ENCODE results near the gene ZNF217. TPM values are rescaled to one million over a fixed set of nuclear protein-coding genes. Genes with fewer than 3 reads are reported as not detected.
"Not testable (repeated sequence)": the region's sequence is repeated elsewhere in the genome, so short reads cannot be mapped to it uniquely, and the experiment has no call there.

The ZNF217 gene
- 10 to 100 TPM; 37.8 to 67.6 (median 50.5) TPM for total RNA-seq

DNA sequence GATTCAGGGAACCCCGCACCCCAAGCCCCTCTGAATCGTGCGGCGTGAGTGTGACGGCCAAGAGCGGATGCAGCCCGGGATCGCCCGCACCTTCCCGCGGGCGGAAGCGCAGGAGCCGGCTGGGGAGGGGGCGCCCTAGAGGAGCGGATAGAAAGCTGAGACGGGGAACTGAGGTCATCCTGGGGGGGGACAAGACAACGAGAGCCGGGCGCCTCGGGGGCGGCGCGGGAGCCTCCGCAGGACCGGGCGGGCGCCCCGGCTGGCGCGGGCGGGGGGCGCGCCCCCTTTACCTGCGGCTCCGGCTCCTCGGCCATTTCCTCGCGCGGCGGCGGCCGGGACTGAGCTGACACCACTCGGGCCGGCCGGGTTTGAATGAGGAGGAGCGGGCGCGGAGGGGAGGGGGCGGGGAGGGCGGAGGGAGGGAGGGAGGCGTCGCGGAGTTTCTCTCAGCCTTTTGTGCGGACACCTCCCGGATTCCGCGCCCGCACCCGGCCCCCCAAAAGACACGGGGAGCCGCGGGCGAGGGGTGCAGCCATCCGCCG is at the start of gene ZNF217:
ZNF217 (minus strand) TSS at position 374 of the 542 bp plus-strand sequence. CDS start 11,013 bp downstream, outside the sequence.
- intact Hi-C loops (cut with DNase I; ENCODE audit: low total_unique reads), result not testable (repeated sequence)
- DNase-seq (ENCODE audit: low spot score in 2 of 2), result peak in 1 of 2 donors; percentile 96
- peak within 1 kb of the TSS; percentile 96 for H3K4me3 ChIP-seq (ENCODE audit: low read depth, poor library complexity, severe bottlenecking)
- WGBS, 2 donors, result 2 to 5% methylated on average over 9 to 33 of the region's 66 CpGs

DNA sequence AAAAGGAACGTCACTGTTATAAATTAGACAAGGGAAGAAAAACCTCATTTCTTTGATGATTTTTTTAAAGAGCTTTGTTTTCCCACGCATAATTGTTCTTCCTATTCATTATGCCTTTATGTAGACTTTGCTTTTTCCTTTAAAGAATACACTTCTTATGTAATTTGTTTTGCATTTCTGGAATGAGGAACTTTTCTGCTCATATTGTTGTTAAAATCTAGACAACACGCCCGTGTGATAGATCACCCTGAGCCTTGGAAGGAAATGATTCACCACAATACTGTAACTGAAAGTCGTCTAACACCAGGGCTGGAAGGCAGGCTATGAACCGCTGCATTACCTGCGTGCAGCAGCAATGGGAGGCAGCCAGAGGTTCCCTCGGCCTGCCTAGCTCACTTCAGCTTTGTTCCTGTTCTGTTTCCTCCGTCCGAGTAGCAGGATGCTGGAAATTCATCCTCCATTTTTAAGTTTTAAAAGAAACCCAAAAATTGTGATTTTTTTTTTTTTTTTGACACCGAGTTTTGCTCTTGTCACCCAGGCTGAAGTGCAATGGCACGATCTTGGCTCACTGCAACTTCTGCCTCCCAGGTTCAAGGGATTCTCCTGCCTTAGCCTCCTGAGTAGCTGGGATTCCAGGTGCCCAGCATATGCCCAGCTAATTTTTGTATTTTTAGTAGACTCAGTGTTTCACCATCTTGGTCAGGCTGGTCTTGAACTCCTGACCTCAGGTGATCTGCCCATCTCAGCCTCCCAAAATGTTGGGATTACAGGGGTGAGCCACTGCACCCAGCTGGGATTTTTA is 49.6 kb upstream of the ZNF217 start:
- peak; percentile 44 to 79 for DNase-seq (ENCODE audit: low spot score in 2 of 2)
- no peak for TF ChIP-seq POLR2A (IDR thresholded peaks at IDR 0.05)
- TF ChIP-seq, protein P1, sequence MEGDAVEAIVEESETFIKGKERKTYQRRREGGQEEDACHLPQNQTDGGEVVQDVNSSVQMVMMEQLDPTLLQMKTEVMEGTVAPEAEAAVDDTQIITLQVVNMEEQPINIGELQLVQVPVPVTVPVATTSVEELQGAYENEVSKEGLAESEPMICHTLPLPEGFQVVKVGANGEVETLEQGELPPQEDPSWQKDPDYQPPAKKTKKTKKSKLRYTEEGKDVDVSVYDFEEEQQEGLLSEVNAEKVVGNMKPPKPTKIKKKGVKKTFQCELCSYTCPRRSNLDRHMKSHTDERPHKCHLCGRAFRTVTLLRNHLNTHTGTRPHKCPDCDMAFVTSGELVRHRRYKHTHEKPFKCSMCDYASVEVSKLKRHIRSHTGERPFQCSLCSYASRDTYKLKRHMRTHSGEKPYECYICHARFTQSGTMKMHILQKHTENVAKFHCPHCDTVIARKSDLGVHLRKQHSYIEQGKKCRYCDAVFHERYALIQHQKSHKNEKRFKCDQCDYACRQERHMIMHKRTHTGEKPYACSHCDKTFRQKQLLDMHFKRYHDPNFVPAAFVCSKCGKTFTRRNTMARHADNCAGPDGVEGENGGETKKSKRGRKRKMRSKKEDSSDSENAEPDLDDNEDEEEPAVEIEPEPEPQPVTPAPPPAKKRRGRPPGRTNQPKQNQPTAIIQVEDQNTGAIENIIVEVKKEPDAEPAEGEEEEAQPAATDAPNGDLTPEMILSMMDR (IDR thresholded peaks at IDR 0.05), result no peak
- intact Hi-C loops (cut with DNase I; ENCODE audit: low total_unique reads), result no loop called here
- WGBS, 2 donors, result 12 to 22% methylated on average over 12 of the region's 12 CpGs
- no peak overlapping the region for H3K4me3 ChIP-seq (ENCODE audit: low read depth, poor library complexity, severe bottlenecking)

DNA sequence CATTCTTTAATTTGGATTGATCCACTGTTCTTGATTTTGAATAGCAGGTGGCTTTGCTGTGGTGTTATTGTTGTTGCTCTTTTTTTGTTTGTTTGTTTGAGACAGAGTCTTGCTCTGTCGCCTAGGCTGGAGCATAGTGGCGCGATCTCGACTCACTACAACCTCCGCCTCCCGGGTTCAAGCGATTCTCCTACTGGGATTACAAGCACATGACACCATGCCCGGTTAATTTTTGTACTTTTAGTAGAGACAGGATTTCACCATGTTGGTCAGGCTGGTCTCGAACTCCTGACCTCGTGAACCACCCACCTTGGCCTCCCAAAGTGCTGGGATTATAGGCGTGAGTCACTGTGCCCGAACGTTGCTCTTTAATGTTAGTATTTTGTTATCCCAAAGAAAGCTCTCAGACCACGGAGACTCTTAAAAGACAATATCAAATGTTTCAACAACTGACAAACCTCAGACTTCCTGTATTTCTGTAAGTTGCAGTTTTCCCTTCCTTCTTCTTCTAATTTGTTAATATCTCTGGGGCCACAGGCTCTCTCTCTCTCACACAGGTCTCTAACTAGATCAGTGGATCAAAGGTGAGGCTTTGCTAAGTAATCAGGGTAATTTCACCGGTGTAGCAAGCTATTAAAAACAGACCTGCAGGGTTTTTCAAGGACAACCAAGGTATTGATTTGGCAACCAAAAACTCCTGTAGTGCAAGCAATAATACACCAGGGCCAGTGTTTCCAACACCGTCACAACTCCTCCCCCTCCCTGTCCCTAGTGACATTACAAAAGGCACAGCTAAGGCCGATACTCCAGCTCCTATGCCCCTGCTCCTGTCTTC is 48.8 kb upstream of the ZNF217 start:
- H3K4me3 ChIP-seq (ENCODE audit: low read depth, poor library complexity, severe bottlenecking), result no peak overlapping the region
- WGBS, 2 donors, result 55 to 56% methylated on average over 17 of the region's 17 CpGs
- peak; percentile 42 to 86 for DNase-seq (ENCODE audit: low spot score in 2 of 2)
- intact Hi-C loops (cut with DNase I; ENCODE audit: low total_unique reads), result no loop called here
- TF ChIP-seq, protein P1 (IDR thresholded peaks at IDR 0.05), result no peak
- no peak for TF ChIP-seq POLR2A (IDR thresholded peaks at IDR 0.05)

DNA sequence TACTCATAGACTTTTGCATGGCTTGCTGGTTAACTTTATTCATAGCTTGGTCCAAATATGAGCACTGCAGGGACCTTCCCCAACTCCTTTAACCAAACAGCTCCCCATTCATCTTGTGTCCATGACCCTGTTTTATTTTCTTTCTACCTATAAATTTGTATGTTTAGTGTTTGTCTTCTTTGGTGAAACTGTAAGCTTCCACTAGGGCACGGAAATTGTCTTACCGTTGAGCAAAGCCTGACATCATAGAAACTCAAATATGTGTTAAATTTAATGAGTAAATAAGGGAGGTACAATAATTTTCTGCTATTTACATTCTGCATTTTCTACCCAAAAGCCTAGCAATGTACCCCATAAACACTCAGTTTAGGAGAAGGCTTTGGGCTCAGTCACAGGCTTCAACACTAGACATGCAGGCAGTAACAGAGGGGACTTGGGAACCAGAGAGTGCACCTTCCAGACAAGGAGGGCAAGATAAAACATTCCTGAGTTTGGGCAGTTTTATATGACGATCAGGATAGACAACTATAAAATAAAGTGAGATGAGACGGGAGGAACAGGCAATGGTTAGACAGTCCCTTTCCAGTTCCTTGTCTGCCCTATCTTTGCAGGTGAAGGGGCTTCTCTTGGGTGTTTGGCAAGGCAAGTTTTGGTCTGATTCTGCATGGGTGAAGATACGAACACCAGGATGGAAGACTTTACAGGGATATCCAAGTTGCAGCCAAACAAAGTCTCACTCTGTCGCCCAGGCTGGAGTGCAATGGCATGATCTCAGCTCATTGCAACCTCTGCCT is 46.2 kb upstream of the ZNF217 start:
- DNase-seq (ENCODE audit: low spot score in 2 of 2), result no peak
- WGBS, 2 donors, result 88% methylated on average over 6 of the region's 6 CpGs
- intact Hi-C loops (cut with DNase I; ENCODE audit: low total_unique reads), result no loop called here
- no peak for TF ChIP-seq POLR2A (IDR thresholded peaks at IDR 0.05)
- TF ChIP-seq, protein P1 (IDR thresholded peaks at IDR 0.05), result no peak
- no peak overlapping the region for H3K4me3 ChIP-seq (ENCODE audit: low read depth, poor library complexity, severe bottlenecking)

DNA sequence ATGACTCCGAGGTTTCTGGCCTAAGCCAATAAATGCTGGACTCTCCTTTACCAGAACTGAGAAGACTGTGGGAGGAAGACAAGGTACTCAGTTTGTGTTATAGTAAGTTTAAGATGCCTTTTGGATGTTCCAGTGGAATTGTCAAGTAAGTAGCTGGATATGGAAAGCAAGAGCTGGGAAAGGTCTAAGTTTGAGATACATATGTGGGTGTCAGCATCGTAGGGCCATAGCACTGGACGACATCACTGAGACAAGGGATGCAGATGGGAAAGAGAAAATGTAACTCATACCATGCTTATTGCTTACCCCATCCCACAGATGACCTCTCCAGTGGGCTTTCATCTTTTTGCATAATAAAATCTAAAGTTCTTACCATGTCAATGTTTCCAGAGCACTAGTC is 45.5 kb upstream of the ZNF217 start:
- H3K4me3 ChIP-seq (ENCODE audit: low read depth, poor library complexity, severe bottlenecking), result no peak overlapping the region
- TF ChIP-seq POLR2A (IDR thresholded peaks at IDR 0.05), result no peak
- TF ChIP-seq, protein P1 (IDR thresholded peaks at IDR 0.05), result no peak
- 91 to 93% methylated on average over 3 of the region's 3 CpGs for WGBS, 2 donors
- peak in 1 of 2 donors; percentile 25 for DNase-seq (ENCODE audit: low spot score in 2 of 2)
- intact Hi-C loops (cut with DNase I; ENCODE audit: low total_unique reads), result no loop called here

DNA sequence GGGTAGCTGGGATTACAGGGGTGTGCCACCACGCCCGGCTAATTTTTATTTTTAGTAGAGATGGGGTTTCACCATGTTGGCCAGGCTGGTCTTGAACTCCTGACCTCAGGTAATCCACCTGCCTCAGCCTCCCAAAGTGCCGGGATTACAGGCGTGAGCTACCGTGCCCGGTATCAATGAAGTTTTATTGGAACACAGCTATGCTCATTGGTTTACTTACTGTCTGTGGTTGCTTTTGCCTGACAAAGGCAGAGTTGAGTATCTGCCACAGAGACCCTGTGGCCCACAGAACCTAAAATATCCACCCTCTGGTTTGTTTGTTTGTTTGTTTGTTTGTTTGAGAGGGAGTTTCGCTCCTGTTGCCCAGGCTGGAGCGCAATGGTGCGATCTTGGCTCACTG is 43.7 kb upstream of the ZNF217 start:
- 97 to 98% methylated on average over 9 of the region's 9 CpGs for WGBS, 2 donors
- peak in 1 of 2 donors; percentile 45 for DNase-seq (ENCODE audit: low spot score in 2 of 2)
- H3K4me3 ChIP-seq (ENCODE audit: low read depth, poor library complexity, severe bottlenecking); intact Hi-C loops (cut with DNase I; ENCODE audit: low total_unique reads): not testable (repeated sequence)
